NOMO-1 treated with dmso at 0.1 percent for 144 hours (cell line): ENCODE measurements around the gene GUCY1A2.
"Not testable (repeated sequence)": the region's sequence is repeated elsewhere in the genome, so short reads cannot be mapped to it uniquely, and the experiment has no call there.

Experiments used
- DNase-seq: peaks from one replicate; lab custom pipeline; 2025; ENCODE audit not compliant: unreplicated experiment; lab: John Stamatoyannopoulos, UW

GUCY1A2 gene

GRCh38 chr11:106943089-106943488, 75.2 kb downstream of the GUCY1A2 start:
- DNase-seq, result no peak

DNA sequence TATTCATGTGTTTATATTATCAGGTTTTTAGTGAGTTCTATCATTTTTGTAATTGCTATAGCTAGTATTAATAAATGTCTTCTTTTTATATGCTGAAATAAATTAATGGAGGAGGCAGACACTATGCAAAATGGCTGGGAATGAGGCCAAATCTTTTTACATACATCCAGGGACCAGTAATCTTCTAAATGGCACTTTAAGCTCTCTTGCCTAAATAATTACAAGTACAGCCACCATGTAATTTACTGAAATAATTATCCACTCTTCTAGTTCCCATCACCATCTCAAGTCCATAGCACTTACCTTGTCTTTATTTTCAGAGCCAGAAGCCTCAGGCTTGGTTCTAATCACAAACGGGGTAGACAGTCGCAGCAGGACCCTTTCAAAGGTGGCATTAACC, 79.1 kb downstream of the GUCY1A2 start:
- no peak for DNase-seq

- DNase-seq, result no peak
These were observed 81.2 kb downstream of the GUCY1A2 start for GRCh38 chr11:106937111-106937510.

DNA sequence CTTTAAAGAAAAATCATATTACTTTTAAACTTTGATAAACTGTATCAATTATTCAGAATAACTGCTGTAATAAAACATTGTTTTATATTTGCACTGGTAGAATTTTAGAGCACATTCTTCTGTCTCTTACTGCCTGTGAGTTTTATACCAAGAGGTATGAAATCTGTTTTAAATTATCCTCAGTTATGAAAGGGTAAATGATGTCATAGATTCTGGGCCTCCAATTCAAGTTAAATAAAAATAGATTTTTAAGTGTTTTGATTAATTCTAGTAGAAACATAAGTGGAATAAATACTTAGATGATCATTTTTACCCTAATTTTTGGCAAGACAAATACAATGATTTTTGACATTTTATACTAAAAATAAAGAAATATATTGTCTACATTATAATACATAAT, 93.0 kb downstream of the GUCY1A2 start:
- DNase-seq, result no peak

GRCh38 chr11:106920899-106921509, 97.3 kb downstream of the GUCY1A2 start:
- DNase-seq, result no peak

DNA sequence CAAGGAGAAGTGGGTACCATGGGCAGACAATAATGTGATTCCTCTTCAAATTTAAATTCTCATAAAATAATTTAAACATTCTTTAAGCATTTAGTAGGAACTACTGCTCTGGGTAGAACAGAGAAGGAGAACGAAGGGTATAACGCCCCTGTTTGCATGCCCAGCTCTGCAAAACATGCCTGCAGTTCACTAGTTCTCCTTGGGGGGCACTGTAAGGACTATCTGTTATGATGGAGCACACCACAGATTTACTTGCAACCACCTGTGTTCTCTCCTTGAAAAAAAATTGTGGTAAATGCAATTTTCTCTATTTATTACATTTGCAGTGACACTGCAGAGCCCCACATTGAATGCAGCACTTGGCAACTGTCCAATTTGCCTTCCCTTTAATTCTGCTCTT, 100.3 kb downstream of the GUCY1A2 start:
- no peak for DNase-seq

DNA sequence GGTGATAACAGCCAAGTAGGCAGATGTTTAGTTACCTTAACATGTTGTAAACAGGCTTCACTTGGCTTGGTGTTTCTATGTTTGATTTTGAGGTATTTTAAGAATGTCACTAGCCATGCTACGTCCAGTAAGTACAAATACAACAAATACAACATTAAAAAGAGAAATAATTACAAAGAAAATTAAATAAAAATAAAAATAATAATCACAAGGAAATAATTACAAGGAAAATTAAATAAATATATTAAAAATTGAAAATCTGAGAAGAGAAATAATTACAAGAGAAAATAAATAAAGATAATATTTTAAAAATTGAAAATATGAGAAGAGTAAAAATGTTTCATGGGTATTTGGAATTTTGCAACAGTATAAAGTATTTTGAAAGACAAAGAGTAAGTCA, 103.9 kb downstream of the GUCY1A2 start:
- DNase-seq, result no peak

GRCh38 chr11:106913141-106913540, 105.1 kb downstream of the GUCY1A2 start:
- DNase-seq, result no peak

GRCh38 chr11:106904826-106905225, 113.5 kb downstream of the GUCY1A2 start:
- DNase-seq, result no peak

DNA sequence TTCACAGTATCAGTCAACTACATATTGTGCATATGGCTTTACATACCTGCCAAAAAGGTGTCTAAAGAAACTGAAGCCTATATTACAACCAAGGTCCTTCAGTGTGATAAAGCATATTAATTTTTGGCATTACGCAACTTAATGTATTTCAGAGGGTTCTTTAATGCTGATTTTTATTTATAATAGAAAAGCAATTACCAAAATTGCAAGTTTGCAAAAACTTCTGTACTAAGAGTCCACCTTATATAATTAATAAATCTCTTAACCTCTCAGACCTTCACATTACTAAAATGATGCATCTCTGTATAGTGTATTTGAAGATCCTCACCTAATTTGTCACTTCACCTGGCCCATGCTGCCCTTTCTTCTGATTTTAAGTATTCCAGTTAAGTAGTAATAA, 128.6 kb downstream of the GUCY1A2 start:
- DNase-seq, result no peak

DNA sequence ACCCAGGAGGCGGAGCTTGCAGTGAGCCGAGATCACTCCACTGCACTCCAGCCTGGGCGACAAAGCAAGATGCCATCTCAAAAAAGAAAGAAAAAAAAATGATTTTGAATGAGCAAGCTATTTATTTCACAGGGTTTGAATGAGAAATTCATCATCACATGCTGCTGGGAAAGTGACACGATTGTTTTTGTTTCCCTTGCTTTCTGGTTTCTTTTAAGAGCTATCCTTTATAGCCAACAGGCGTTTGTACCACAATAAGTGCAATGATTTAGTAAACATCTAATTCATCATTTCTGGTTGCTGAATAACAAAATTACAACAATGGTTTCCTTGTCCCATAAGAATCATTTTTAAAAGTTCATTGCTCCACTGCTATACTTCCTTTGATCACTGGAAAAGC, 129.9 kb downstream of the GUCY1A2 start:
- no peak for DNase-seq

- DNase-seq, result not testable (repeated sequence)
These were observed 134.6 kb downstream of the GUCY1A2 start for GRCh38 chr11:106883693-106884092.

- DNase-seq, result no peak
These were observed 138.3 kb downstream of the GUCY1A2 start for GRCh38 chr11:106879832-106880546.

DNA sequence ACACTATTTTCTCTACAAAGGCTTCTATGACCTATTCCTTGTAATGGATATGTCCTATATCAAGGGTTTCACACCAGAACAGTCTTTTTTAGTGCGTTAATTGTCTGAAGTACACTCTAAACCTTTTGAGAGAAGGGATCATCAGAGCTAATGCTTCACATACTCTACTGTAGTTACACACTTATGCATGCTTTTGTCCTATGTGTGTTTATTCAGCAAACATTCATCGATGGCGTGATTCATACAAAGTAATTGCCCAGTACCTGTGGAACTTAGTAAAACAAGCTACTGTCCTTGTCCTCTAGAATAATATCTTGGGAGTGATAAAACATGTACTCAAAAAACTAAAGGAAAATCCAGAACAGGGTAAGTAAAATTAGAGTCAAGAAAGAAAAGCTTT, 139.2 kb downstream of the GUCY1A2 start:
- DNase-seq, result no peak

DNA sequence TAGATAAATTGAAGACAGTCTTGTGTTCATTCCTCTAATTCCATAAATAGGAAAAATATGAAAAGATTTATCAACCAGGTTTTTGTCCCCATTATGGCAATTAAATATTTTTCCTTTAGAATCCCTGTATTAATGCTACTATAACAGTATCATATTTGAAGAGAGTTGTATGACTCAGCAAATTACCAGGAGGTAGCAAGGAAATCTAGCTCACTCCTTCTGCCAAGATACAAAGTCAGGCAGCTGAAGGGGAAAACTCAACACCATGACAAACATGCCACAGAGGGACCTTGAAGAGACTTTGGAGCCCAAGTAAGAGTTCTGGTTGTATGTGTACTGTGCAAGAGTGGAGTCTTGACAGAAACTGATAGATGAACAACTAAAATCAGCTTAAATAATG, 143.3 kb downstream of the GUCY1A2 start:
- no peak for DNase-seq

DNA sequence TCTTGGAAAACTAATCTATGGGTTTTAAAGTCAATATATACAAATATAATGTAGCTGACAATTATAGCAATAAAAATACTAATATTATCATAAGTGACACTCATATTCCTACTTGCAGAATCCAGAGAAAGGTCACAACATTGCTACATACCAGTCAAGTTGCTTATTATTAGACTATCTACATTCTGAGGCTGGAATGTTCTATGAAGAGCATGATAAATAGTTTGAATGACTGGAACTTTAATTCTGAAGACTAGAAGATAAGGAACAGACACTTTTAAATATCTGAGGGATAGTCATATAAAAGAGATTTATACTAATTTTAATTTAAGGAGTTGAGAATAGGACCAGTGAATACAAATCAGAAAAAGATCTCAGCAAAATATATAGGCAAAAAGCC, 146.0 kb downstream of the GUCY1A2 start:
- DNase-seq, result no peak

- no peak for DNase-seq
These were observed 160.1 kb downstream of the GUCY1A2 start for GRCh38 chr11:106858200-106858599.

DNA sequence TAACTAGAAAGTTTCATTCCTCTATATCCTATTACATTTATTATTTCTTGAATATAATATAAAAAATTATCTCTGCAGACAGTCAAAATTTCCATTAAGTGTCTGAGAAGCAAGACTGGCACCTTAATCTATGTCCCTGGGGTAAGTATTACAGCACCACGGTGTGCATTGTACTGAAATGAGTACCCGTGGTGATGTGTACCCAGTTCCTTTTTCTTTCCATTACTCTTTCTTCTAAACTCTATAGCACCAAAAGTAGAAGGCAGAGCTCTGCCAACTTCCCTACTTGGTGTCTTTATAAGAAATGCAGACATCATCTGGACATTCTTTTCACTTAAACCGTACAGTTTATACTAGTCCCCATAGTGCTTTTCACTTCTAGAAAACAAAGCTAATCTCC, 161.7 kb downstream of the GUCY1A2 start:
- no peak for DNase-seq

GRCh38 chr11:106854429-106854828, 163.8 kb downstream of the GUCY1A2 start:
- DNase-seq, result no peak

DNA sequence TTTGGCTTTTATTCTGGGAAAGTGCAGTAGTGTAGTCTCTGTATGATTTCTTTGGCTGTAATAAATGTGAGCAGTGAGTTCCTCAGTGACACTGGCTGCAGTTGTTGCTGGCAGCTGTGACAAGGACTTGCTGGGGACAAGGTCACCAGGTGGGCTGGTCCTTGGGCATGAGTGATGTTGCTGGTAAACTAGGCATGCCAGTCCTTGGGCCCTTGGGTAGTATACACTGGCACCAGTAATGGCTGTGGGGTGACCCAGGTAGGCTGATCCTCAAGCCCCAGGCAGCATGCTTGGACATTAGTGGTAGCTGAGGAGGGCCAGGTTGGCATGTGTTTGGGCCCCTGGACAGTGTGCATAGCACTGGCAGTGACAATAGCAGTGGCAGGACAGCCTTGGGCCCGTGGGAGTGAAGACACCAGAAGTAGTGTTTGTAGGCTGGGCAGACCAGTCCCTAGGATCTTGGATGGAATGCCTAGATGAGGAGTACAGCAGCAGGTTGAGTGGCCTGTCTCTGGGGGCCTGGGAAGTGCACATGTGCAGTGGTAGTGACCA, 164.3 kb downstream of the GUCY1A2 start:
- no peak for DNase-seq

DNA sequence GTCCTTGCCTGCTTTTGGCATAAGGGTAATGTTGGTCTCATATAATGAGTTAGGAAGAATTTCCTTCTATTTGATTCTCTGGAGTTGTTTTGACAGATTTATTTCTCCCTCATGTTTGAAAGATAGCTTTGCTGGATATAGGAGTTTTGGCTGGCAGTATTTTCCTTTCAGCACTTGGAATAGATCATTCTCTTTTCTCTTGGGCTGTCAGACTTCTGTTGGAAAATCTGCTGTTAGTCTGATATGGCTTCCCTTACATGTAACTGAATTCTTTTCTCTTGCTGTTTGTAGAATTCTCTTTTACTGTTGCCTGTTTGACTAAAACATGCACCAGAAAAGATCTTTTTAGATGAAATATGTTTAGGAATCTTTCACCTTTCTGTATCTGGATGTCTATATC, 165.5 kb downstream of the GUCY1A2 start:
- no peak for DNase-seq

DNA sequence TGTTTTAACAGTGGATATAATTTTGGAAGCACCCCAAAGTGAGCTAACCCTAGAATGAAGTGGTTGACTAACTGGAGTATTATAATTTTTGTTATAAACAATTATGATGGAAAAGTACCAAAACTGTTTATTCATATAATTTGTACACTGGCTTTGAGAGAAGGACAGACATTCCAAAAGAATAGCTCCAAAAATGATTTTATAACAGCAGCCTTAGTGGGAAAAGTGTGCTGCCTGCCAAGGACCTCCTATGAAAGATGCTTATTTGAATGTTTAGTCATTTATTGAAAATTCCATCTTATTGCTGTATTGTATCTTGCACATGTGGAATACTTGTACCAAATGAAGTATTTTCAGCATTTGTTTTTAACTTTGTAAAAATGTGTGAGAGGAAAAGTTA, 169.8 kb downstream of the GUCY1A2 start:
- no peak for DNase-seq

DNA sequence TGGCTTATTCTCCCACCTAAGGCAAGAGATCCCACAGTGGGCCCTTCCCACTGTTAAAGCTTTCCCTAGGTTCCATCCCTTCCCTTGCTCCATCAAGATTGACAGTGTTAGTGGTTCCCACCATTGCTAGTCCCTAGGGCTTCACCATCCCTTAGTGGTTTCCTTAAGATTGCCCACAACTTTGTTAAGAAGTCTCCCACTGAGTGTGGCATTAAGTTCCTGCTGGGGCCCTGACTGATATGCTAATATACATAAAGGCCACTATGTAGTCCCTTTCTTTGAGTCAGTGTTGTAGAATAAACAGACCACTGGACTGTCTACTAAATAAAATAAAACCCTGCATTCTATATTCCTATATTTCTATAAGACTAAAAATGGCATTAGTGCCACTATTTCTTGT, 176.1 kb downstream of the GUCY1A2 start:
- no peak for DNase-seq
